ENCODE data around the gene C6orf120. TPM values are rescaled to one million over a fixed set of nuclear protein-coding genes. Genes with fewer than 3 reads are reported as not detected.
A peak's percentile ranks its signal among the peaks of the same experiment; 100 is the strongest.

The C6orf120 gene
- total and polyA plus RNA-seq, 2 experiments from 2014 or later, result 37.9 to 58.8 TPM

GRCh38 chr6:169722362-169723199, 20.7 kb downstream of the C6orf120 start:
- H3K79me2 ChIP-seq, result peaks cover 59% of the 10 kb centered on the region
- WGBS (ENCODE audit: low lambda C conversion rate, missing lambda C conversion rate), result 4% methylated on average over 22 of the region's 22 CpGs
- H3K36me3 ChIP-seq (replicated peaks; ENCODE audit: insufficient read depth, low read depth), result no peaks in the 10 kb centered on the region
- TF ChIP-seq, protein P1, sequence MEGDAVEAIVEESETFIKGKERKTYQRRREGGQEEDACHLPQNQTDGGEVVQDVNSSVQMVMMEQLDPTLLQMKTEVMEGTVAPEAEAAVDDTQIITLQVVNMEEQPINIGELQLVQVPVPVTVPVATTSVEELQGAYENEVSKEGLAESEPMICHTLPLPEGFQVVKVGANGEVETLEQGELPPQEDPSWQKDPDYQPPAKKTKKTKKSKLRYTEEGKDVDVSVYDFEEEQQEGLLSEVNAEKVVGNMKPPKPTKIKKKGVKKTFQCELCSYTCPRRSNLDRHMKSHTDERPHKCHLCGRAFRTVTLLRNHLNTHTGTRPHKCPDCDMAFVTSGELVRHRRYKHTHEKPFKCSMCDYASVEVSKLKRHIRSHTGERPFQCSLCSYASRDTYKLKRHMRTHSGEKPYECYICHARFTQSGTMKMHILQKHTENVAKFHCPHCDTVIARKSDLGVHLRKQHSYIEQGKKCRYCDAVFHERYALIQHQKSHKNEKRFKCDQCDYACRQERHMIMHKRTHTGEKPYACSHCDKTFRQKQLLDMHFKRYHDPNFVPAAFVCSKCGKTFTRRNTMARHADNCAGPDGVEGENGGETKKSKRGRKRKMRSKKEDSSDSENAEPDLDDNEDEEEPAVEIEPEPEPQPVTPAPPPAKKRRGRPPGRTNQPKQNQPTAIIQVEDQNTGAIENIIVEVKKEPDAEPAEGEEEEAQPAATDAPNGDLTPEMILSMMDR (IDR thresholded peaks at IDR 0.05; ENCODE audit: poor library complexity), result no peak
- TF ChIP-seq EZH2phosphoT487 (IDR thresholded peaks at IDR 0.05; ENCODE audit: low read depth, severe bottlenecking, unreplicated experiment), result no peak
- TF ChIP-seq EZH2 (IDR thresholded peaks at IDR 0.05; ENCODE audit: borderline replicate concordance), result no peak
- H3K4me1 ChIP-seq (ENCODE audit: insufficient read depth), result peaks cover 15% of the 10 kb centered on the region
- peak overlapping the region; percentile 44 for H3K4me3 ChIP-seq
- DNase-seq (ENCODE audit: low spot score), result peak; percentile 69
- peak overlapping the region; percentile 96 for H3K27ac ChIP-seq
- no peaks in the 10 kb centered on the region for H3K9me3 ChIP-seq (ENCODE audit: low read depth)
- H3K9me2 ChIP-seq (replicated peaks; ENCODE audit: insufficient read depth), result no peaks in the 10 kb centered on the region
- H2AFZ ChIP-seq, result peak overlapping the region; percentile 17
- H3K4me2 ChIP-seq, result peak overlapping the region; percentile 93
- H3K27me3 ChIP-seq, result no peaks in the 10 kb centered on the region
- H4K20me1 ChIP-seq (ENCODE audit: insufficient read depth, poor library complexity, severe bottlenecking), result peaks cover 48% of the 10 kb centered on the region

DNA sequence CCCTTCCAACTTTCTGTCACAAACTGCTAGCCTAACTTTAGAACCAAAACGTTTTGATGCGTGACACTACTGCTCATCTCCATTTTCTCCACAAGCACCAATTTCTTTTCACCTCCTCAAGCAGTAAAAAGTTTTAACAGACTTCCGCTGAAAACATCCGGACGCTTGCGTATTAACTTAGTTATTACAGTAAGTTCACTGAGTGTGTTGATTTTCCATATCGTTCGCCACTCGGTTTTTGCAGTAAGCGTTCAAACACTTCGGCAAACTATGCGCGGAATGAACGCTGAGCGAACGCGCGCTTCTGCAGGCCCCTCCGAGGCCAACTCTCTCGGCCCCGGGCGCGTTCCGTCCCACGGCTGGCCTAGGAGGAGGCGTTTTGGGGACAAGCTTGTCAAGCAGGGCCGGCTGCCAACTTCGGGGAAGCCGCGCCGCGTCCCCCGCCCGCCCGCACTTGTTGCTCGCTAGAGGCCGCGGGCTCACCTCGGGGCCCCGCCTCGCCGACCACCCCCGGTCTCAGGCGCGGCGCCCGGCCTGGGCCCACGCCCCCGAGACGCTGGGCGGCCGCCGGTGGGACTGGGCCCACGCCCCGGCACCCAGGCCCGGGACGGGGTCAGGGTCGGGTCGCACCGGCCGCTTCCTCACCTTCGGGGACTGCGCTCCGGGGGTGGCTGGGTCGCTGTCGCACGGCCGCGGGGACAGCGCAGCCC, 21.4 kb downstream of the C6orf120 start:
- WGBS (ENCODE audit: low lambda C conversion rate, missing lambda C conversion rate), result under 1% methylated on average over 55 of the region's 70 CpGs
- Histone ChIP-seq H3K27ac (peak overlapping the region; percentile 96), H3K79me2 (peaks cover 51% of the 10 kb centered on the region), H3K9me2 (replicated peaks; ENCODE audit: insufficient read depth) (no peaks in the 10 kb centered on the region), H3K4me3 (peak overlapping the region; percentile 44), H2AFZ (peak overlapping the region; percentile 17), H3K4me2 (peak overlapping the region; percentile 93), H3K27me3 (no peaks in the 10 kb centered on the region), H3K4me1 (ENCODE audit: insufficient read depth) (peaks cover 15% of the 10 kb centered on the region), H3K9me3 (ENCODE audit: low read depth) (no peaks in the 10 kb centered on the region), H4K20me1 (ENCODE audit: insufficient read depth, poor library complexity, severe bottlenecking) (peaks cover 44% of the 10 kb centered on the region), H3K36me3 (replicated peaks; ENCODE audit: insufficient read depth, low read depth) (no peaks in the 10 kb centered on the region)
- no peak for TF ChIP-seq EZH2 (IDR thresholded peaks at IDR 0.05; ENCODE audit: borderline replicate concordance)
- TF ChIP-seq, protein P1 (IDR thresholded peaks at IDR 0.05; ENCODE audit: poor library complexity), result no peak
- peak; percentile 76 for DNase-seq (ENCODE audit: low spot score)

DNA sequence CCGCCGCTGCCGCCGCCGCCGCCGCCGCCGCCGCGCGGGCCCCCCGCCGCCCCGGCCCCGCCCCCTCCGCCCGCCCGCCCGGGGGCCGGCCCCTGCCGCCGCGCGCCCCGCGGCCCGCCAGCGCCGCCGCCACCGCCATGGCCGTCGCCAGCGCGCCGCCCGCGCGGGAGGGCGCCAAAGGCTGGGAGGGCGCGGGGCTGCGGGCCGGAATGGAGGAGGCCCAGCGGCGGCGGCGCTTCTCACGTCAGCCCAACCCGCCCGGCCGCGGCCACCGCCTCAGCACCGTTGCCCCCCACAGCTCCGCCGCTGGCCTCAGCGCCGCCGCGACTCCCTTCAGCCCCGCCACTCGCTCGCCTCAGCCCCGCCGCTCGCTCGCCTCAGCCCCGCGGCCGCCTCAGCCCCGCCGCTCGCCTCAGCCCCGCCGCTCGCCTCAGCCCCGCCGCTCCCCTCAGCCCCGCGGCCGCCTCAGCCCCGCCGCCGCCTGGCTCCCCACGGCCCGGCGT, 22.1 kb downstream of the C6orf120 start:
- H4K20me1 ChIP-seq (ENCODE audit: insufficient read depth, poor library complexity, severe bottlenecking), result peaks cover 37% of the 10 kb centered on the region
- peak; percentile 76 for DNase-seq (ENCODE audit: low spot score)
- no peak overlapping the region for H3K4me2 ChIP-seq
- no peaks in the 10 kb centered on the region for H3K36me3 ChIP-seq (replicated peaks; ENCODE audit: insufficient read depth, low read depth)
- no peak for TF ChIP-seq EZH2 (IDR thresholded peaks at IDR 0.05; ENCODE audit: borderline replicate concordance)
- TF ChIP-seq EZH2phosphoT487 (IDR thresholded peaks at IDR 0.05; ENCODE audit: low read depth, severe bottlenecking, unreplicated experiment), result no peak
- TF ChIP-seq, protein P1 (IDR thresholded peaks at IDR 0.05; ENCODE audit: poor library complexity), result no peak
- 20% methylated on average over 1 of the region's 89 CpGs for WGBS (ENCODE audit: low lambda C conversion rate, missing lambda C conversion rate)
- no peaks in the 10 kb centered on the region for H3K27me3 ChIP-seq
- peaks cover 15% of the 10 kb centered on the region for H3K4me1 ChIP-seq (ENCODE audit: insufficient read depth)
- H3K9me2 ChIP-seq (replicated peaks; ENCODE audit: insufficient read depth), result no peaks in the 10 kb centered on the region
- H2AFZ ChIP-seq, result no peak overlapping the region
- no peak overlapping the region for H3K4me3 ChIP-seq
- H3K27ac ChIP-seq, result peak overlapping the region; percentile 100
- H3K9me3 ChIP-seq (ENCODE audit: low read depth), result no peaks in the 10 kb centered on the region
- H3K79me2 ChIP-seq, result peaks cover 45% of the 10 kb centered on the region
